ENCODE measurements around the gene PDE10A. TPM values are rescaled to one million over a fixed set of nuclear protein-coding genes. Genes with fewer than 3 reads are reported as not detected.
"Not testable (repeated sequence)": the region's sequence is repeated elsewhere in the genome, so short reads cannot be mapped to it uniquely, and the experiment has no call there.

PDE10A gene
- total RNA-seq, 6 experiments from 2014 or later: 1.2 to 2.0 (median 1.6) TPM; not detected in 2

DNA sequence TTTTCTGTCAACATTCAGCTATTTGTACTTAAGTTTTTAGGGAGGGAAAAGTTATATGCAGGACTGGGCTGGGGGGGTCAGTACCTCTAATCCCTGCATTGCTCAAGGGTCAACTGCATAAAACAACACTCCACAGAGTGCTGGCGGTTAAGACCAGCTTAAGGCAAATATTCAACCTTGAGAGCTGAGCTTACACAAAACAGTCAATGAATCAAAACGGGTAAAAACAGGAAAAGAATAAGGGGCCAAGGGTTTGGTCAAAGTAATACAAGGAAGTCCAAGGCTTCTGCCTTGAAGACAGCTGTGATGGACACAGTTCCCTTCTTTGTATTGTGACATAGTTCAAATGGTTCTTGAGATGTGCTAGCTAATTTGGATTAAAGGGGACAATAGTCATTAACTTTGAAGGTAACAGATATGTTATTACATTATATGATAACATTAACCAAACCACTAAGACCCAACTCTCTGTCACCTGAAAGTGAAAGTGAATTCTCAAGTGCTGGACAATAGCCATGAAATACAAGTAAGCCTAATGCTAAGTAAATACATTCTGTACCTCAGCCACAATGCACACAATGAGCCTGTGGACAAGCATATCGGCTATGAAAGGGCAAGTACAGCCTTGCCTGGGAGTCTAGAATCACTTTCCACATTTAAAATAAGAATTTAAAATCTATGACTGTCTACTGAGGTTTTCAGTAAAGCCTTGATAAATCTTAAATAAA, 106.8 kb downstream of the PDE10A start:
- Mint-ChIP-seq H3K27me3 (ENCODE audit: insufficient read depth) (no peaks in the 10 kb centered on the region), H3K27ac (no peak overlapping the region), H3K36me3 (ENCODE audit: low read depth) (peaks cover 7% of the 10 kb centered on the region; the same call in 1 of the 2 replicates), H3K4me3 (no peak overlapping the region), H3K9me3 (peaks cover 50% of the 10 kb centered on the region), H3K4me1 (ENCODE audit: low read depth) (no peaks in the 10 kb centered on the region)
- DNase-seq: no peak
- TF ChIP-seq, protein P1, sequence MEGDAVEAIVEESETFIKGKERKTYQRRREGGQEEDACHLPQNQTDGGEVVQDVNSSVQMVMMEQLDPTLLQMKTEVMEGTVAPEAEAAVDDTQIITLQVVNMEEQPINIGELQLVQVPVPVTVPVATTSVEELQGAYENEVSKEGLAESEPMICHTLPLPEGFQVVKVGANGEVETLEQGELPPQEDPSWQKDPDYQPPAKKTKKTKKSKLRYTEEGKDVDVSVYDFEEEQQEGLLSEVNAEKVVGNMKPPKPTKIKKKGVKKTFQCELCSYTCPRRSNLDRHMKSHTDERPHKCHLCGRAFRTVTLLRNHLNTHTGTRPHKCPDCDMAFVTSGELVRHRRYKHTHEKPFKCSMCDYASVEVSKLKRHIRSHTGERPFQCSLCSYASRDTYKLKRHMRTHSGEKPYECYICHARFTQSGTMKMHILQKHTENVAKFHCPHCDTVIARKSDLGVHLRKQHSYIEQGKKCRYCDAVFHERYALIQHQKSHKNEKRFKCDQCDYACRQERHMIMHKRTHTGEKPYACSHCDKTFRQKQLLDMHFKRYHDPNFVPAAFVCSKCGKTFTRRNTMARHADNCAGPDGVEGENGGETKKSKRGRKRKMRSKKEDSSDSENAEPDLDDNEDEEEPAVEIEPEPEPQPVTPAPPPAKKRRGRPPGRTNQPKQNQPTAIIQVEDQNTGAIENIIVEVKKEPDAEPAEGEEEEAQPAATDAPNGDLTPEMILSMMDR (IDR thresholded peaks at IDR 0.05): no peak

DNA sequence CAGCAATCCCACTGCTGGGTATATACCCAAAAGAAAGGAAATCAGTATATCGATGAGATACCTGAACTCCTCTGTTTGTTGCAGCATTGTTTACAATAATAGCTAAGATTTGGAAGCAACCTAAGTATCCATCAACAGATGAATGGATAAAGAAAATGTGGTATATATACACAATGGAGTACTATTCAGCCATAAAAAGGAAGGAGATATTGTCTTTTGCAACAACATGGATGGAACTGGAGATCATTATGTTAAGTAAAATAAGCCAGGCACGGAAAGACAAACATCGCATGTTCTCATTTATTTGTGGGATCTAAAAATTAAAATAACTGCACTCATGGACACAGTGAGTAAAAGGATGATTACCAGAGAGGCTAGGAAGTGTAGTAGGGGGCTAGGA, 108.4 kb downstream of the PDE10A start:
- not testable (repeated sequence) for H3K27me3 Mint-ChIP-seq (ENCODE audit: insufficient read depth); H3K4me3 Mint-ChIP-seq; H3K36me3 Mint-ChIP-seq (ENCODE audit: low read depth); H3K27ac Mint-ChIP-seq; DNase-seq; H3K4me1 Mint-ChIP-seq (ENCODE audit: low read depth)
- peaks cover 47% of the 10 kb centered on the region for H3K9me3 Mint-ChIP-seq

DNA sequence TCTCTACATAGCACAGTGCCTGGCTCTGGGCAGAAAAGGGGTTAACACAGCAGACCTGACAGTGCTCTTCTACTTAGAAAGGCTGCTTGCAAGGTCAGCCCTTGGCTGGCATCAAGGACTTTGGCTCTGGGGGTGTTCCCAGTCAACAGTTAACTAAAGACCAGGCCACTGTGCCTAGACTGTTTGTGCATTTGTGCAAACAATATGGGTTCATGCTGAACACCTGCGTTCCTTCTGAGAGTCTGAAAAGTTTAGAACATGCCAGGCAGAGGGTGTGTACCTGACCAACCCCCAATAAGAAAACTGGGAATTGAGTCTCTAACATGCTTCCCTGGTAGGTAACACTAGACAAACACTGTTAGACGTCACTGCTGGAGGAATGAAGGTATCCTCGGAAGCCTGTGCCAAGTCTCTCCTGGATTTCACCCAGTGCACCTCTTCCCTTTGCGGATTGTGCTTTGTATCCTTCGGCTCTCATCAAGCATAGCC, 110.7 kb downstream of the PDE10A start:
- no peaks in the 10 kb centered on the region for H3K36me3 Mint-ChIP-seq (ENCODE audit: low read depth)
- no peaks in the 10 kb centered on the region for H3K4me1 Mint-ChIP-seq (ENCODE audit: low read depth)
- no peak for DNase-seq
- H3K27me3 Mint-ChIP-seq (ENCODE audit: insufficient read depth): no peaks in the 10 kb centered on the region
- H3K27ac Mint-ChIP-seq: no peak overlapping the region
- no peak overlapping the region for H3K4me3 Mint-ChIP-seq
- H3K9me3 Mint-ChIP-seq: peaks cover 44% of the 10 kb centered on the region
- TF ChIP-seq, protein P1 (IDR thresholded peaks at IDR 0.05): no peak

DNA sequence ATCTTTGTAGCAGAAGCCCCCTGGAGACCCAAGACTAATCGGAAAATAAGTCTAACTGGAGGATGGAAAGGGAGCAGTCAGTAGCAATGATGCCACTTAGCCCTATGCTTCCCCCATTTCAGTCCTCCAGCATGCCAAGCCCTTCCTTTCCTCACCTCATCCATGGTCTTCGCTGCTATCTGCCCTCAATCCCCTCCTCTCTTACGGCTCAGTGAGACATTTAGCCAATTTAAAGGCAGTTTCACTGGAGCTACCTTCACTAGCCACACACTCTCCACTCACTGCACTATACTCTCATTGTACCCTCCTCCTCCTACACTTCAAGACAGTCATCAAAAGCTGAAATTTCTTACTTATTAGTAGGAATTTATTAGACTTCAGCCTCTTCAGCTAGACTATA, 111.2 kb downstream of the PDE10A start:
- H3K27me3 Mint-ChIP-seq (ENCODE audit: insufficient read depth): no peaks in the 10 kb centered on the region
- H3K4me1 Mint-ChIP-seq (ENCODE audit: low read depth): no peaks in the 10 kb centered on the region
- no peak for DNase-seq
- H3K27ac Mint-ChIP-seq: no peak overlapping the region
- H3K9me3 Mint-ChIP-seq: peaks cover 44% of the 10 kb centered on the region
- H3K4me3 Mint-ChIP-seq: no peak overlapping the region
- H3K36me3 Mint-ChIP-seq (ENCODE audit: low read depth): no peaks in the 10 kb centered on the region
- TF ChIP-seq, protein P1 (IDR thresholded peaks at IDR 0.05): no peak

DNA sequence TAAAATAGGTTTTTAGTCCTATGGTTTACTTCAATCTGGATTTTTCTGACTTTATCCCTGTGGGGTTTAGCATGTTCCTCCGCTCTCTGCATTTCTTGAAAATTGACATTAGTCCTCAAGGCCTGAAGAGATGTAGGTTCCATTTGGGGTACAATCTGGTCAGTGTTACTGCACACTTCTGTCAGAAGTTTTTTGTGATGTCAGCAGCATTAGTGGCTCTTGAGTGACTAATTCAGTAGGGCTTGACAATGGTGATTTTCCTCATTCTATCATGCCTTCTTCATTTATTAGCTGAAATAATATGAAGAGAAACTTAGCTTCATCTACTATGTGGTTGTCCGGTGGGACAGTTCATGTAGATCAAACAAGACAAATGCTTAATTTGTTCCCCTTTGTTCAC, 114.6 kb downstream of the PDE10A start:
- Mint-ChIP-seq H3K27me3 (ENCODE audit: insufficient read depth) (peaks cover 1% of the 10 kb centered on the region; the same call in 1 of the 2 replicates), H3K27ac (no peak overlapping the region), H3K4me3 (no peak overlapping the region), H3K4me1 (ENCODE audit: low read depth) (no peaks in the 10 kb centered on the region), H3K36me3 (ENCODE audit: low read depth) (no peaks in the 10 kb centered on the region), H3K9me3 (peaks cover 36% of the 10 kb centered on the region)
- DNase-seq: no peak
- TF ChIP-seq, protein P1 (IDR thresholded peaks at IDR 0.05): no peak

DNA sequence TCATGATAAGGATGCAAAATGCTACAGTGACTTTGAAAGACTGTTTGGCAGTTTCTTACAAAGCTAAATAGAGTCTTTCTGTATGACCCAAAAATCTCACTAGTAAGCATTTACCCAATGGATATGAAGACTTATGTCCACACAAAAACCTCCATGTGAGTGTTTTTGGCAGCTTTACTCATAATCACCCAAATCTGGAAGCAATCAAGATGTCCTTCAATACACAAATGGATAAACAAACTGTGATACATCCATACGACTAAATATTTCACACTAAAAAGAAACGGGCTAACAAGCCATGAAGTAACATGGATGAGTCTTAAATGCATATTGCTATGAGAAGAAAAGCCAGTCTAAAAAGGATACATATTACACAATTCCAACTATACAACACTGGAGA, 117.2 kb downstream of the PDE10A start:
- Mint-ChIP-seq H3K9me3 (peaks cover 28% of the 10 kb centered on the region), H3K27me3 (ENCODE audit: insufficient read depth) (peaks cover 1% of the 10 kb centered on the region; the same call in 1 of the 2 replicates), H3K4me1 (ENCODE audit: low read depth) (no peaks in the 10 kb centered on the region), H3K27ac (no peak overlapping the region), H3K4me3 (no peak overlapping the region), H3K36me3 (ENCODE audit: low read depth) (no peaks in the 10 kb centered on the region)
- TF ChIP-seq, protein P1 (IDR thresholded peaks at IDR 0.05): no peak
- DNase-seq: no peak
